Germinal center (tissue), 1 donor: ENCODE data around the gene TRMT10B.
A peak's percentile ranks its signal among the peaks of the same experiment; 100 is the strongest.
"Not testable (repeated sequence)": the region's sequence is repeated elsewhere in the genome, so short reads cannot be mapped to it uniquely, and the experiment has no call there.

Experiments used
- DNase-seq: peaks from one replicate; pipeline ENCODE4 v3.0.0; 2012; ENCODE audit warnings: mixed read lengths, low spot score

Gene TRMT10B

DNA sequence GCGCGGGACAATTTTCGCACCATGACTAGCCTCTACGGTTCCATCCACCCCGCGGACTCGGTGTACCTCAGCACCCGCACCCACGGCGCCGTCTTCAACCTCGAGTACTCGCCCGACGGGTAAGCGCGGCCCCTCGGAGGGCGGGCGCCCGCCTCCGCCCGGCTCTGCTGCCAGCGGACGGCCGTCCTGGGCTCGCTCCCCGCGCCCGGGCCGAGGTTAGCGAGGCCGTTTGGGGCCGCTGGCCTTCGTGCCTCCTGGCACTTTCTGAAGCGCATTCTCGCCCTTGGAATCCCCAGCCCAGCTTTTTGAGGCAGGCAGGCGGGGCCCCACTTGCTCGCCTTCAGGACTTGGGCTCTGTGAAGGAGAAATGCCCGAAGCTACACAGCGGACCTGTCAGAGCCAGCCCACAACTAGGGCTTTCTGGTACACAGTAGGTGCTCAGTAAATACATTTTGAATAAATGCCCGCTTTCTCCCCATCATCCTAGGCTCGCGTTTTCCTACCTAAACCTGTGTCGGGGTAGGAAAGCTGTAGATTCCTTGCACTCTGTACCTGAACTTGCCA lies 47.8 kb downstream of the TRMT10B start:
- DNase-seq: peak; percentile 46

DNA sequence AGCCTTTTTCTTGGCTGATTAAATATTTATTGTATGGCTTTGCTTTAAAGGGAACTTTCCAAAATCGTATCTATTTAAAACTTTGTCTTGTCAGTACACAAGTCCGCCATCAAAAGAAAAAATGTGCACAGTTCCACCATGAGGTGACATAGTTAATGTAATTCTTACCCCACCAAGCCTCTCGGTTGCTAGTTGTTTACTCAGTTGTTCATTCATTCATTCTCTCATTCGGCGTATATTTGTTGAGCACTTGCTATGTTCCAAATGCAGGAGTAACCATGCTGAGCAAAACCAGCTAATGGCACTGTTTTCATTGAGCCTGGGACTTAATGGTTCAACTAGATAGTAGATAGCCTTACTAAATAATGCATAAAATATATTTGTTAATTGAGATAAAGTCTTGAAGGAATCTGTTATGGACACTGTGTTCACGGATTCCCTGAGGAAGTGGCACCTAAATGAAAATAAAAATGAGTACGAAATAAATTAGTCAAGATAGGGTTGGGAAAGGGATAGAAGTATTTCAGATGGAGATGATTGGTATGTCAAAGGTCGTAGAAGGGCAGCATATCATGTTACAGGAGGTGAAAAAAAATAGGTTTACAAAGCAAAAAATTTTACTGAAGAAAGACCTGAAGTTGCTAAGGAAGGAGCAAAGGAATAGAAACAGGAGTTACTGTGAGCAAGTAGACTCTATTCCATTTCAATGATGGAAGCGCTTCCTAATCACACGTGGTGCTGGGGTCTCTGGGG lies 48.5 kb downstream of the TRMT10B start:
- DNase-seq: no peak

DNA sequence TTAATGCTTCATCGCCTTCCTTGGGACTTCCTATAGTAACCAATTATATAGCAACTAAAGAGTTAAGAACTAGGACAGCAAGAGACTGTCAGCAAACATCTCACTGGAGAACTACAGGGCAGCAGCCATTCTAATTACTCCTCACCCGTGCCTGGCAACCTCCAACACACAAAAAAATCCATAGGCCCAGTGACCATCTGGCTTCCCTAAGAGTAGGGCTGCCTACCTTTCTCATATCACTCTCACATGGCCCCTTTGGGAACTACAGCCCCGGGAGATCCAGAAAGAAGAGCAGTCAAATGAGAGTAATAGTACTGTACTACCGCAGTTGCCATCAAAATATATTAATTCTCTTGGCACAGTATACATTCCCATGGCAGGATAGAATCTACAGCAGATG lies 52.7 kb downstream of the TRMT10B start:
- no peak for DNase-seq

DNA sequence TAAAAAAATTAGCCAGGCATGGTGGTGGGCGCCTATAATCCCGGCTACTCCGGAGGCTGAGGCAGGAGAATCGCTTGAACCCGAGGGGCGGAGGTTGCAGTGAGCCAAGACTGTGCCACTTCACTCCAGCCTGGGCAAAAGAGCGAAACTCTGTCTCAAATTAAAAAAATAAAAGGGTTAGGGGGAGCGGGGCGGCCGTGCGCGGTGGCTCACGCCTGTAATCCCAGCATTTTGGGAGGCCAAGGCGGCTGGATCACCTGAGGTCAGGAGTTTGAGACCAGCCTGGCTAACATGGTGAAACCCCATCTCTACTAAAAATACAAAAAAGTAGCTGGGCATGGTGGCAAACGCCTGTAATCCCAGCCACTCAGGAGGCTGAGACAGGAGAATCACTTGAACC lies 56.1 kb downstream of the TRMT10B start:
- not testable (repeated sequence) for DNase-seq

DNA sequence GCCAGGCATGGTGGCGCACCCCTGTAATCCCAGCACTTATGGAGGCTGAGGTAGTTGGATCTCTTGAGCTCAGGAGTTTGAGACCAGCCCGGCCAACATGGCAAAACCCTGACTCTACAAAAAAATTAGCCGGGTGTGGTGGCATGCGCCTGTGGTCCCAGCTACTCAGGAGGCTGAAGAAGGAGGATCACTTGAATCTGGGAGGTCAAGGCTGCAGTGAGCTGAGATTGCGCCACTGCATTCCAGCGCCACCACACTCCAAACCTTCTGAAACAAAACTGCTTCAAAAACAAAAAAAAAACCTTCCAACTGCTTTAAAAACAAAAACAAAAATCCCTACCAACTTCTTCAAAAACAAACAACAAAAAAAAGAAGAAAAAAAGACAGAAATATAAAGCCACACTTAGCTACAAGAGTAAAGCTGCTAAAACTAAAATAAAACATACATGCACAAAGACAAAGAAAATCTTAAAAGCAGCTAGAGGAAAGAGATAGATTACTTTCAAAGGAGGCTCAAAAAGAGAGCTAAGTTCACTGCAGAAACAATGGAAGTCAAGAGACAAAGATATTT lies 58.4 kb downstream of the TRMT10B start:
- no peak for DNase-seq

DNA sequence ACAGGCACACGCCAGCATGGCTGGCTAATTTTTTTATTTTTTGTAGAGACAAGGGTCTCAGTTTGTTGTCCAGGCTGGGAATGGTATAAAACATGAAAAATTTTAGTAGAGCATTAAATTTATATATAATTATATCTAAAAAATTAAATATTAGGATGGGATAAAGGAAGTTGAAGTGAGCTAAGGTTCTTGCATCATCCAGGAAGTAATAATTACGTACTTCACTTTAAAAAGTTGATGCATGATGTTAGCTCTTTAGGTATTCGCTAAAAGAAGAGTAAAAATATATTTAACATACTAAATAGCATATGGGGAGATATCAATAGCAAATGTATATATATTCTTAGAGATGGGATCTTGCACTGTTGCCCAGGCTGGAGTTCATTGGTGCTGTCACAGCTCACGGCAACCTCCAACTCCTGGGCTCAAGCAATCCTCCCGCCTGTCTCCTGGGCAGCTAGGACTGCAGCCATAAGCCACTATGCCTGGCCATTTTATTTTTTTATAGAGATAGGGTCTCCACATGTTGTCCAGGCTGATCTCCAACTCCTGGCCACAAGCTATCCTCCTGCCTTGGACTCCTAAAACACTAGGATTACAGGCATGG lies 59.3 kb downstream of the TRMT10B start:
- DNase-seq: no peak

DNA sequence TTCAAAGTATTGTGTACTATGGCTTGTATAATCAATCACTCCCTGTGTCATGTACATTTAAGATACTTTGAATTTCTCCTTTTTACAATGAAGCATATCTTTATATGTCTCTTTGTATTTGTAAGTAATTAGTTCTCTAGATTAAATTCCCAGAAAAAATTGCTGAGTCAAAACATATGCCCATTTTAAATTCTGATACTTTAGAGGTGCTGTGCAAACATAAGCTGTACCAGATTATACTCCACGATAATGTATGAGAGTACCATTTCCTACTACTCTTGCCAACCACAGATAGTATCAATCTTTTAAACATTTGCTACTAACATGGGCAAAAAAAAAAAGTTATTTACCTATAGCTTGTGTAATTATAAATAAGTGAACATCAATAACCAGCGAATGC lies 65.2 kb downstream of the TRMT10B start:
- DNase-seq: no peak

DNA sequence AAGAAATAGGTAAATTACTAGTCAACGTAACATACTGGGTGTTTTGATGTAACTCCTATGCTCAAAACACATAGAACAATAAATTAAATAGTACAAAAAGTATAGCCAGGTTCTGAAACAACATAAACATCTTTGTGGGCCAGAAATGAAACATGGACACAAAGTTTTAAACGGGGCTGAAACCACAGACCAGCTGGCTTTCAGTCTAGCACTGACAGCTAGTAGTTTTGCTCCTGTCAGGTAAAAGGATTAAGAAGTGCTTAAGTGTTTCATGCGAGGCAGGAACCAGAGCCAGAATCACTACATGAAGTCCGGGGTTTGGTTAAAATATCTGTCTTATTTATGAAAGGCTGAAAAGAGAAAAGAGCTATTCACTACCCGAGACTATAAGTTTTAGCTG lies 66.5 kb downstream of the TRMT10B start:
- DNase-seq: no peak

DNA sequence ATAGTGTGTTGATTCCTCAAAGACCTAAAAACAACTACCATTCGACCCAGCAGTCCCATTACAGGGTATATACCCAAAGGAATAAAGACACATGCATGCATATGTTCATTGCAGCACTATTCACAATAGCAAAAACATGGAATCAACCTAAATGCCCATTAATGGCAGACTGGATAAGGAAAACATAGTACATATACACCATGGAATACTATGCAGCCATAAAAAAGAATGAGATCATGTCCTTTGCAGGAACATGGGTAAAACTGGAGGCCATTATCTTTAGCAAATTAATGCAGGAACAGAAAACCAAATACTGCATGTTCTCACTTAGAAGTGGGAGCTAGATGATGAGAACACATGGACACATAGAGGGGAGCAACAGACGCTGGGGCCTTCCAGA lies 71.6 kb downstream of the TRMT10B start:
- DNase-seq: not testable (repeated sequence)

DNA sequence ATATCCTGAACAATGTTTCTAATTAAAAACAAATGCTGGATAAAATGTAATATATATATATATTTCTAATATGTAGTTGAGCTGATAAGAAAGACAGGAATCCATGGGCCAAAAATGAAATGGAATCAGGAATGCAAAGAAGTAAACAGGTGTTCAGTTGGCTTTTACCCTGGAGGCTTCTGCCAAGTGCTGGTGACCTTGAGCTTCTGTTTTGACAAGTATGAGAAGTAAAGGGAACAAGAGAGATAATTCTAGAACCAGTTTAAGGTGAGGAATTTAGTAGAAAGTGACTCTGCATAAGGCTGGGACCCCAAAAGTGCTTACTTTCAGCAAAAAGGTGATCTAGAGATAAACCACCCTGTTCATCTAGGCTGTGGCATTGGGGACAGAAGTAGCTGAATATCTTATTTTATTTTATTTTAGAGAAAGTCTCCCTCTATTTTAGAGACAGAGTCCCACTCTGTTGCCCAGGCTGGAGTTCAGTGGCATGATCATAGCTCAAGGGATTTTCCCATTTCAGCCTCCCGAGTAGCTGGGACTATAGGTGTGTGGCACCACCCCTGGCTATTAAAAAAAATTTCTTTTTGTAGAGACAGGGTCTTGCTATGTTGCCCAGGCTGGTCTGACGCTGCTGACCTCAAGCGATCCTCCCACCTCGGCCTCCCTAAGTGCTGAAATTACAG lies 74.0 kb downstream of the TRMT10B start:
- no peak for DNase-seq
